Bronchial epithelial cell (primary cell): ENCODE measurements around the gene ZNF215. TPM values are rescaled to one million over a fixed set of nuclear protein-coding genes. Genes with fewer than 3 reads are reported as not detected.
"Not testable (repeated sequence)": the region's sequence is repeated elsewhere in the genome, so short reads cannot be mapped to it uniquely, and the experiment has no call there.

Experiments
- DNase-seq: peaks from one replicate; pipeline ENCODE4 v3.0.0-alpha.2; 2010; ENCODE audit warnings: low read depth
- FAIRE-seq: peaks from 2 replicates; lab custom pipeline; 2011; peaks lifted over from hg19 to GRCh38; lab: Jason Lieb, UNC
- H3K27me3 ChIP-seq: 2 replicates; pipeline ENCODE4 v1.5.1; 2011; ENCODE audit warnings: low read length; ENCODE audit not compliant: control insufficient read depth, insufficient read depth
- H3K36me3 ChIP-seq: 2 replicates; pipeline ENCODE4 v1.5.1; 2011; ENCODE audit warnings: low read length; ENCODE audit not compliant: control insufficient read depth, insufficient read depth
- H3K4me3 ChIP-seq: 2 replicates; pipeline ENCODE4 v1.5.1; 2011; ENCODE audit warnings: mild to moderate bottlenecking, low read depth, low read length, control low read depth
- total RNA-seq: library from RNA; depleted of rRNA; stranded (reverse); fragments of >200 nt; gene quantifications from 2 replicates; pipeline ENCODE4 v1.2.1, GENCODE V29; 2014
- TF ChIP-seq, protein P1 (sequence below): IDR thresholded peaks from 2 replicates; pipeline ENCODE4 v1.5.1; 2011; ENCODE audit warnings: mild to moderate bottlenecking, moderate library complexity, low read length, control low read depth, inconsistent platforms; ENCODE audit not compliant: insufficient read depth, severe bottlenecking

ZNF215 gene
- total RNA-seq, 1 donor from 2014 or later, result 4.7 TPM

DNA sequence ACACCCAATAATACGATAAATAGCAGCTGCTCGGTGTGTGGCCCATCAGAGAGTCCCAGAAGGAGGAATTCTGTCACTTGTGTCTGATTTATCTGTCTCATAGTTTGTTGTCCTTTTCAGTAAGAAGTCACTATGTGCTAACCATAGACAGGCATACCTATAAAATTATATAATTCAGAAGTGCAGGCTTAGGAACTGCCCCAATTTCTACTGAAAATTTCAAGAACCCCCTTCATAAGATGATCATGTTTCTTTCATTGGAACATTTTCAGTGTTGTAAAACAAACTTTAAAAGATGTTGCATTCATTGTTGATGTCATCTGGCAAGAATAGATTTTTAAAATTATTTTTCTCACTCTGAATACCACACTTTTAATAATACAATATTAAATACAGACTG lies 33.8 kb upstream of the ZNF215 start, which contains the start of gene OR2D2:
OR2D2 (minus strand) TSS at position 101 of the 400 bp plus-strand sequence; CDS start at position 101, 0 bp downstream.
- FAIRE-seq, result no peak
- TF ChIP-seq, protein P1, sequence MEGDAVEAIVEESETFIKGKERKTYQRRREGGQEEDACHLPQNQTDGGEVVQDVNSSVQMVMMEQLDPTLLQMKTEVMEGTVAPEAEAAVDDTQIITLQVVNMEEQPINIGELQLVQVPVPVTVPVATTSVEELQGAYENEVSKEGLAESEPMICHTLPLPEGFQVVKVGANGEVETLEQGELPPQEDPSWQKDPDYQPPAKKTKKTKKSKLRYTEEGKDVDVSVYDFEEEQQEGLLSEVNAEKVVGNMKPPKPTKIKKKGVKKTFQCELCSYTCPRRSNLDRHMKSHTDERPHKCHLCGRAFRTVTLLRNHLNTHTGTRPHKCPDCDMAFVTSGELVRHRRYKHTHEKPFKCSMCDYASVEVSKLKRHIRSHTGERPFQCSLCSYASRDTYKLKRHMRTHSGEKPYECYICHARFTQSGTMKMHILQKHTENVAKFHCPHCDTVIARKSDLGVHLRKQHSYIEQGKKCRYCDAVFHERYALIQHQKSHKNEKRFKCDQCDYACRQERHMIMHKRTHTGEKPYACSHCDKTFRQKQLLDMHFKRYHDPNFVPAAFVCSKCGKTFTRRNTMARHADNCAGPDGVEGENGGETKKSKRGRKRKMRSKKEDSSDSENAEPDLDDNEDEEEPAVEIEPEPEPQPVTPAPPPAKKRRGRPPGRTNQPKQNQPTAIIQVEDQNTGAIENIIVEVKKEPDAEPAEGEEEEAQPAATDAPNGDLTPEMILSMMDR, result no peak
- H3K36me3 ChIP-seq, result no peaks in the 10 kb centered on the region

DNA sequence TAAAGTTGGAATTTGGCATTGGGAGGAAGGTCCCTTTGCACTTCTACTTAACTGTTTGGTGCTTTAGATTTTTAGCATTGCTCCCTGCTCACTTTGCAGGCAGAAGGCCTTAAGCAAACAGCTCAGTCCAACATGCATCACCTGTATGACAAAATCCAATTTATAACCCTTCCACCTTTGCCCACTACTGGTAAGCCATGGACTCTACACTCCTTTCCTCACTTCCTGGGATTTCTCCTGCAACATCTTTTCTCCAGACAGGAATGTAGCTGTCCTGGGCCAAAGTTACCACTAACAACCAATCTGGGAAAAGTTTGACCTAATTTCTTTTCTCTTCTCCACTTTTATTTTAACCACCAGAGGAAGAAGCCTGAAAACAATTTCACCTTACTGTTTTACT lies 32.1 kb upstream of the ZNF215 start:
- Histone ChIP-seq H3K4me3 (no peak overlapping the region), H3K36me3 (no peaks in the 10 kb centered on the region), H3K27me3 (no peaks in the 10 kb centered on the region)
- no peak for FAIRE-seq
- TF ChIP-seq, protein P1, result no peak
- DNase-seq, result no peak

More for the DNA sequence above, 33.8 kb upstream of the ZNF215 start, which contains the start of gene OR2D2:
- Histone ChIP-seq H3K4me3 (no peak within 1 kb of the TSS), H3K27me3 (no peaks in the 10 kb centered on the region)
- no peak for DNase-seq

DNA sequence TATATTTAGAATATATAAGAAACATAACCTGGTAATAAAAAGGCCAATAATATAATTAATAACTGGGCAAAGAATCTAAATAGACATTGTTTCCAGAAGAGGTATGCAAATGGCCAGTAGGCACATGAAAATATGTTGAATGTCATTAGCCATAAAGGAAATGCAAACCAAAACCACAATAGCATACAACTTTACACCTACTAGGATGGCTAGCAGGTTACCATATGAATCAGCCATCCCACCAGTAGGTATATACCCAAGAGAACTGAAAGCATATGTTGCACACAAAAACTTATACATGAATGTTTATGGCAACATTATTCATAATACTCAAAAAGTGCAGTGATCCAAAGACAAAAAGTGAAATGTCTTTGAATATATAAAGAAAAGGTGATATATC lies 31.2 kb upstream of the ZNF215 start:
- TF ChIP-seq, protein P1, result no peak
- DNase-seq (no peak), FAIRE-seq (no peak)
- no peaks in the 10 kb centered on the region for H3K27me3 ChIP-seq
- H3K4me3 ChIP-seq, result no peak overlapping the region
- no peaks in the 10 kb centered on the region for H3K36me3 ChIP-seq

DNA sequence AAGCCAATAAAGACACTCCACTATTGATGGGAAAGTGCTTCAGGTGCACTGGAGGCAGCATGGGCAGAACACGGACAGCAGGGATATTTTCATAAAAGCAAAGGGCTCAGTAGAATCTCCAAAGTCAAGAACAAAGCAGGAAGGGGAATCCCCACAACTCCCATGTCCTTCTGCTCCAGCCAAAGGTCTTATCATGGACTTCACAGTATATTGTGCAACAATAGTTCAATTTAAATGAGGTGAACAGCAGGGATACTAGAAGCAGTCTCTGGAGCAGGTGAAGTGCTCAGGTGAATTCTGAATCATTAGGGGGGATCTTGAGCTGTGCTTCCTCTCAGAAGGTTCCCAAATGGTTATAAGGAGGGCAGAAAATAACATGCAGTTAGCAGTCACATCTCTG lies 27.3 kb upstream of the ZNF215 start:
- H3K36me3 ChIP-seq, result no peaks in the 10 kb centered on the region
- TF ChIP-seq, protein P1, result no peak
- FAIRE-seq (no peak), DNase-seq (no peak)
- H3K27me3 ChIP-seq, result no peaks in the 10 kb centered on the region
- no peak overlapping the region for H3K4me3 ChIP-seq

DNA sequence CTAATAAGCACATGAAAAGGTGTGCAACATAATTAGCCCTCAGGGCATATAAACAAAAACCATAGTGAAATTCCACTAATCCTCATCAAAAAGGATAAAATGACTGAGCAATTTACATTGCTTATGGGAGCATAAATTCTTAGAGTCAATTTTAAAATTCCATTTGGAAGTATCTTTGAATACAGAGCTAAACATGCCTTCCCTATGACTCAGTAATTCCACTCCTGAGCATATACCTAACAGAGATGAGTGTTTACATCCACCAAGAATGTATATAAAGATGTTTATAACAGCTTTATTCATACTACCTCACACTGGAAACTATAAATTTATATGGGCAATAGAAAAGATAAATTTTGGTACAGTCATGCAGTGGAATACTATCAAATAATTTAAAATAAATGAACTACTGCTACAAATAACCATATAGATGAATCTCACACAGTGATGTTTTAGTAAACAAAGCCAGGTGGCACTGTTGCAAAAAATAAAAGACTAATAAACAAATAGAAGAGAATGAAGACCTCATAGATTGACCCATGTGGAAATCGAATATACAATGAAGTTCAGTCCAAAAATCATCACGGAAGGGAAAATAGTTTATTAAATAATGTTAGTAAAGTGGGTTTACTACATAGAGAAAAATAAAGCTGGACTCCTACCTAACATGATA lies 25.8 kb upstream of the ZNF215 start:
- no peaks in the 10 kb centered on the region for H3K36me3 ChIP-seq
- FAIRE-seq, result no peak
- no peaks in the 10 kb centered on the region for H3K27me3 ChIP-seq
- TF ChIP-seq, protein P1, result no peak
- no peak overlapping the region for H3K4me3 ChIP-seq
- DNase-seq, result peak; percentile 40

DNA sequence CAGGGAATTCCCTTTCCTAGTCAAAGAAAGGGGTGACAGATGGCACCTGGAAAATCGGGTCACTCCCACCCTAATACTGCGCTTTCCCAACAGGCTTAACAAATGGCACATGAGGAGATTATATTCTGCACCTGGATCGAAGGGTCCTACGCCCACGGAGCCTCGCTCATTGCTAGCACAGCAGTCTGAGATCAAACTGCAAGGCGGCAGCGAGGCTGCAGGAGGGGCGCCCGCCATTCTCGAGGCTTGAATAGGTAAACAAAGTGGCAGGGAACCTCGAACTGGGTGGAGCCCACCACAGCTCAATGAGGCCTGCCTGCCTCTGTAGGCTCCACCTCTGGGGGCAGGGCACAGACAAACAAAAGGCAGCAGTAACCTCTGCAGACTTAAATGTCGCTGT lies 21.4 kb upstream of the ZNF215 start:
- not testable (repeated sequence) for FAIRE-seq, H3K36me3 ChIP-seq, H3K27me3 ChIP-seq, H3K4me3 ChIP-seq, DNase-seq
